Measurements from ENCODE around the gene GNG7. TPM values are rescaled to one million over a fixed set of nuclear protein-coding genes. Genes with fewer than 3 reads are reported as not detected.
"Not testable (repeated sequence)": the region's sequence is repeated elsewhere in the genome, so short reads cannot be mapped to it uniquely, and the experiment has no call there.

GNG7 gene
- total RNA-seq, 4 donors from 2014 or later: 2.1 to 4.3 (median 3.0) TPM

DNA sequence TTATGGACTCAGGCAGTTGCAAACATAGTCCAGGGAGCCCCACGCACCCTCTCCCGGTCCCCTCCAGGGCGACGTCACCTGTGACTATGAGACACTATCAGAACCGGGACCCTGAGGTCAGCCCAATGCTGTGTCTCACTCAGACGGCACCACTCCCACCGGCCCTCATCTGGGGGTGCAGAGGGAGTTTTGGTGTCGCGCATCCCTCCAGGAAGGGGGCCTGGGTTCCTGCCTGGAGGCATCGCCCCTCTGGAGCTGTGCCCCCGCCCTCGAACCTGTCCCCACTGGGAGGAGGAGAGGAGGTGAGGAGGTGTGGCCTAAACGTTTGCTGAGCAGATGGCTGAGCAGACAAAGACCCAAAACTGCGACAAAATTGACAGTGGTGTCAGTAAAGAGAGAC, 175.3 kb downstream of the GNG7 start:
- no peak for DNase-seq (ENCODE audit: low spot score in 2 of 2)
- no peaks in the 10 kb centered on the region for H3K27me3 ChIP-seq
- no peaks in the 10 kb centered on the region for H3K36me3 ChIP-seq
- H3K9me3 ChIP-seq: no peaks in the 10 kb centered on the region
- peaks cover 31% of the 10 kb centered on the region for H3K4me1 ChIP-seq
- 90% methylated on average over 13 of the region's 14 CpGs for WGBS
- no peak overlapping the region for H3K27ac ChIP-seq
- H3K4me3 ChIP-seq: no peak overlapping the region
- no peak for TF ChIP-seq EP300 (IDR thresholded peaks at IDR 0.05)
- TF ChIP-seq, protein P1, sequence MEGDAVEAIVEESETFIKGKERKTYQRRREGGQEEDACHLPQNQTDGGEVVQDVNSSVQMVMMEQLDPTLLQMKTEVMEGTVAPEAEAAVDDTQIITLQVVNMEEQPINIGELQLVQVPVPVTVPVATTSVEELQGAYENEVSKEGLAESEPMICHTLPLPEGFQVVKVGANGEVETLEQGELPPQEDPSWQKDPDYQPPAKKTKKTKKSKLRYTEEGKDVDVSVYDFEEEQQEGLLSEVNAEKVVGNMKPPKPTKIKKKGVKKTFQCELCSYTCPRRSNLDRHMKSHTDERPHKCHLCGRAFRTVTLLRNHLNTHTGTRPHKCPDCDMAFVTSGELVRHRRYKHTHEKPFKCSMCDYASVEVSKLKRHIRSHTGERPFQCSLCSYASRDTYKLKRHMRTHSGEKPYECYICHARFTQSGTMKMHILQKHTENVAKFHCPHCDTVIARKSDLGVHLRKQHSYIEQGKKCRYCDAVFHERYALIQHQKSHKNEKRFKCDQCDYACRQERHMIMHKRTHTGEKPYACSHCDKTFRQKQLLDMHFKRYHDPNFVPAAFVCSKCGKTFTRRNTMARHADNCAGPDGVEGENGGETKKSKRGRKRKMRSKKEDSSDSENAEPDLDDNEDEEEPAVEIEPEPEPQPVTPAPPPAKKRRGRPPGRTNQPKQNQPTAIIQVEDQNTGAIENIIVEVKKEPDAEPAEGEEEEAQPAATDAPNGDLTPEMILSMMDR (IDR thresholded peaks at IDR 0.05): no peak
- no peak for TF ChIP-seq POLR2A (IDR thresholded peaks at IDR 0.05)
- no peak for TF ChIP-seq POLR2AphosphoS5 (IDR thresholded peaks at IDR 0.05)

DNA sequence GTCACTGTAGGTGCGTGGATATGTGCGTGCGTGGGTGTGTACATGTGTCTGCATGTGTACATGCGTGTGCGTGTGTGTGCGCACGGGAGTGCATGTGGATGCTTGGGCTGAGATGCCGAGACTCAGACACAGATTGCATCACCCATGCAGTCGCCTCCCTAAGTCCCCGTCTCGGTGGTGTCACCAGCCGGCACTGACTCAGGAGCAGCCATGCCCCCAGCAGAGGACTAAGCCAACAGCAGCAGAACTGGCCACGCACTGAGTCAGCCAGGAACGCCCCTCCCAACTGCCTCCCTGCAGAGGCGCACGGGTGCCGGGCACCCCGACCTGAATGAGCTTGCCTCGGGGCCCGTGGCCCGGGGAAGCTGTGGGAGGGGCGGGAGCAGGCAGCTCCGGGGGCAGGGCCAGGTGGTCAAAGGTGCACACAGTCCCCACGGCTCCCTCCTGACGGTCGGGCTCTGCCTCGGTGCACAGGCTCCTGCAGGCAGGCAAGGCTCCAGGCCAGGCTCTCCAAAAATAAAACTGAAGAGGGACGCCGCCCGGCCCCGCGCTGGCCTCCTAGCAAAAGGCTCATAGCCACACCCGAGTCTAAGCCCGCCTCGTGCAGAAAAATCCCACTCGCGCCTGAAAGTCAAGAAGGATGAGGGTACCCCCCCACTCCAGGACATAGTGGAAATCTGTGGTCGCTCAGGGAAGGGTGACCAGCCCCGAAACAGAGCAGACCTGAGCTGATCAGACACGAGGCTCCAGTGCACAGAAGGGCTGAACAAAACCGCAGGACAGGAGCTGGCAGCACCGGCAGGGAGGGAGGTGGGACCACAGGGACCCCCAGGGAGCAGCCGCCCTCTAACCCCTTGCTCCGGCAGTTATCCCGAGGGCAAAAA, 177.4 kb downstream of the GNG7 start:
- Histone ChIP-seq H3K36me3 (no peaks in the 10 kb centered on the region), H3K4me1 (peaks cover 31% of the 10 kb centered on the region), H3K4me3 (peak overlapping the region; percentile 37), H3K27ac (peak overlapping the region; percentile 41), H3K27me3 (no peaks in the 10 kb centered on the region), H3K9me3 (no peaks in the 10 kb centered on the region)
- no peak for DNase-seq (ENCODE audit: low spot score in 2 of 2)
- WGBS: 41% methylated on average over 20 of the region's 45 CpGs
- TF ChIP-seq EP300 (IDR thresholded peaks at IDR 0.05) (no peak), POLR2AphosphoS5 (IDR thresholded peaks at IDR 0.05) (no peak), POLR2A (IDR thresholded peaks at IDR 0.05) (no peak)
- TF ChIP-seq, protein P1 (IDR thresholded peaks at IDR 0.05): no peak

DNA sequence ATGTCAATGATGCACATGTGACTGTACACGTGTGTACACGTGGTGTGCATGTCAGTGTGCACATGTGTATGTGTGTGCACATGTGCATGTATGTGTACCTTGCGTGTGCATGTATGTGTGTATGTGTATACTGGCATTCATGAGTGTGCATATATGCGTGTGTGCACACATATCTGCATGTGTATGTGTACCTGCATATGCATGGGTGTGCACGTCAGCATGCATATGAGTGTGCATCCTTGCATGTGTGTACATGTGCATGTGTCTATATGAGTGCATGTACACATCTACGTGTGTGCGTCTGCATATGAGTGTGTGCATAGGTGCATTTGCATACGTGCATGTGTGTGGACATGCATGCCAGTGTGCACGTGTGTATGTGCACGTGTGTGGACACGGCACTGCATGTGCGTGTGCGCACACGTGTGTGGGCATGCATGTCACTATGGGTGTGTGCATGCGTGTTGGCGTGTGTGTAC, 178.1 kb downstream of the GNG7 start:
- H3K4me1 ChIP-seq: peaks cover 30% of the 10 kb centered on the region
- no peaks in the 10 kb centered on the region for H3K36me3 ChIP-seq
- 83% methylated on average over 16 of the region's 16 CpGs for WGBS
- H3K4me3 ChIP-seq: no peak overlapping the region
- H3K27me3 ChIP-seq: no peaks in the 10 kb centered on the region
- TF ChIP-seq, protein P1 (IDR thresholded peaks at IDR 0.05): no peak
- TF ChIP-seq EP300 (IDR thresholded peaks at IDR 0.05) (no peak), POLR2AphosphoS5 (IDR thresholded peaks at IDR 0.05) (no peak), POLR2A (IDR thresholded peaks at IDR 0.05) (no peak)
- DNase-seq (ENCODE audit: low spot score in 2 of 2): no peak
- H3K9me3 ChIP-seq: no peaks in the 10 kb centered on the region
- no peak overlapping the region for H3K27ac ChIP-seq

DNA sequence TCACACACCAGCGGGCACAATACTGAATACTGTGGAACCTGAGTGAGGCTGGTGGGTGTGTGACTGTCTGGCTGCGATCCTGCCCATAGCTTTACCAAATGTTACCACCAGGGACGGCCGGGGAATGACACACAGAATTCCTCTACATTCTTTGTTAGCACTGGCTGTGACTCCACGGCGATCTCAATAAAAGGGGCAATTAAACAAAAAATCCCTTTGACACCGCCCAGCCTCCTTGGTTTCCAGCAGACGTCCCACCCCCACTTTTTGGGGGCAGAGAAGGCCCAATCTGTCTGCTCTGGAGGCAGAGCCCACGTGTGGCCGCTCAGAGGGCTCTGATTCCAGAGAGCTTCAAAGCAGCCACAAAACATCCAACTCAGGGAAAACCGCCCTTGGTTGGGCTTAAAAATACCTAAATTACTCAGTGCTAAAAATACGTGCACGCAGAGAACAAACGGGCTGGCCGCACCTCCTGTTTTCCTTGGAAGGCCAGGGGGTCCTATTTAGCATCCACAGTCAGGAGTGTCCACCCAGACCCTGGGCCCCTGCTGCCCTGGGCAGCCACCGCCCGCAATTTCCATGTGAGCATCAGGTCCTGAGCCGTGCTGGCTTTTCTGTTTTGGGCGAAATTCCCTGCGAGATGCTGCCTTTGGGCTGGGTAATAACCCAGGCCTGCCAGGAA, 178.7 kb downstream of the GNG7 start:
- 73% methylated on average over 15 of the region's 20 CpGs for WGBS
- no peak for DNase-seq (ENCODE audit: low spot score in 2 of 2)
- no peaks in the 10 kb centered on the region for H3K27me3 ChIP-seq
- no peak overlapping the region for H3K4me3 ChIP-seq
- peak overlapping the region; percentile 56 for H3K27ac ChIP-seq
- no peaks in the 10 kb centered on the region for H3K9me3 ChIP-seq
- no peaks in the 10 kb centered on the region for H3K36me3 ChIP-seq
- TF ChIP-seq, protein P1 (IDR thresholded peaks at IDR 0.05): peak in 1 of 2 donors; percentile 12
- TF ChIP-seq POLR2AphosphoS5 (IDR thresholded peaks at IDR 0.05): no peak
- H3K4me1 ChIP-seq: peaks cover 25% of the 10 kb centered on the region

DNA sequence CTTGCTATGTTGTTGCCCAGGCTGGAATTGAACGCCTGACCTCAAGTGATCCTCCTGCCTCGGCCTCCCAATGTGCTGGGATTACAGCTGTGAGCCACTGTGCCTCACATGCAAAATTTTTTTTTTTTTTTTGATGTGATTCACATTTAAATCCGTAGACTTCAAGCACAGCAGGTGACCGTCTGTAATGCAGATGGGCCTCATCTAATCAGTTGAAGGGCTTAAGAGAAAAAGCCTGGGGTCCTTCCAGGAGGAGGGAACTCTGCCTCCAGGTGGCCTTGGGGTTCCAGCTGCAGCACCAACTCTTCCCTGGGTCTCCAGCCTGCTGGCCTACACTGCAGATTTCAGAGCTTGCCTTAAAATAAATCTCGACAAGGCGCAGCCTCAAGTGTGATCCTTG, 183.0 kb downstream of the GNG7 start:
- DNase-seq (ENCODE audit: low spot score in 2 of 2): no peak
- H3K27me3 ChIP-seq: no peaks in the 10 kb centered on the region
- no peak for TF ChIP-seq POLR2AphosphoS5 (IDR thresholded peaks at IDR 0.05)
- no peak for TF ChIP-seq EP300 (IDR thresholded peaks at IDR 0.05)
- TF ChIP-seq, protein P1 (IDR thresholded peaks at IDR 0.05): no peak
- TF ChIP-seq POLR2A (IDR thresholded peaks at IDR 0.05): no peak
- no peak overlapping the region for H3K27ac ChIP-seq
- no peak overlapping the region for H3K4me3 ChIP-seq
- no peaks in the 10 kb centered on the region for H3K36me3 ChIP-seq
- H3K4me1 ChIP-seq: peaks cover 9% of the 10 kb centered on the region
- WGBS: 91% methylated on average over 6 of the region's 6 CpGs
- H3K9me3 ChIP-seq: no peaks in the 10 kb centered on the region

DNA sequence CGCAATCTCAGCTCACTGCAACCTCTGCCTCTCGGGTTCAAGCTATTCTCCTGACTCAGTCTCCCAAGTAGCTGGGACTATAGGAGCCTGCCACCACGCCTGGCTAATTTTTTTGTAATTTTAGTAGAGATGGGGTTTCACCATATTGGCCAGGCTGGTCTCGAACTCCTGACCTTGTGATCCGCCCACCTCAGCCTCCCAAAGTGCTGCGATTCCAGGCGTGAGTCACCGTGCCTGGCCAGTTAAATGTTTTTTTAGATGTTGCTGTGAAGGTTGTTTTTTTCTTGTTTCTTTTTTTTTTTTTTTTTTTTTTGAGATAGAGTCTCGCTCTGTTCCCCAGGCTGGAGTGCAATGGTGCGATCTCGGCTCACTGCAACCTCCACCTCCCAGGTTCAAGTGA, 183.6 kb downstream of the GNG7 start:
- not testable (repeated sequence) for DNase-seq (ENCODE audit: low spot score in 2 of 2); H3K9me3 ChIP-seq; H3K4me1 ChIP-seq; H3K4me3 ChIP-seq; H3K27me3 ChIP-seq; H3K27ac ChIP-seq; H3K36me3 ChIP-seq
- 82% methylated on average over 11 of the region's 11 CpGs for WGBS

Measured in suprapubic skin (tissue), 4 donors.